ENCODE data around the gene SH3RF3. TPM values are rescaled to one million over a fixed set of nuclear protein-coding genes. Genes with fewer than 3 reads are reported as not detected.

SH3RF3 gene
- total RNA-seq, 1 experiment from 2014 or later, result 21.7 TPM

GRCh38 chr2:109137616-109138015 is 8.6 kb downstream of the SH3RF3 start:
- BruUV-seq (replicated peaks), result no TSS peak

GRCh38 chr2:109138449-109138848 is 9.4 kb downstream of the SH3RF3 start:
- TF ChIP-seq CTCF (IDR thresholded peaks at IDR 0.05; ENCODE audit: unreplicated experiment), result no peak
- no peak overlapping the region for H3K27ac Mint-ChIP-seq (ENCODE audit: low read depth, unreplicated experiment)
- H3K27me3 Mint-ChIP-seq (ENCODE audit: insufficient read depth, unreplicated experiment), result no peaks in the 10 kb centered on the region
- POLR2A ChIA-PET, result interaction anchor here (0.6 kb wide), 1 partner anchor 26 kb away, joined by 3 read pairs; no protein-coding TSS in a partner anchor
- peaks cover 14% of the 10 kb centered on the region for H3K4me1 Mint-ChIP-seq (ENCODE audit: insufficient read depth, unreplicated experiment)
- H3K9me3 Mint-ChIP-seq (ENCODE audit: unreplicated experiment), result no peaks in the 10 kb centered on the region
- no peak for DNase-seq (ENCODE audit: unreplicated experiment)
- intact Hi-C loops (cut with micrococcal nuclease), result no loop called here
- H3K36me3 Mint-ChIP-seq (ENCODE audit: insufficient read depth, unreplicated experiment), result no peaks in the 10 kb centered on the region
- no peak overlapping the region for H3K4me3 Mint-ChIP-seq (ENCODE audit: unreplicated experiment)
- BruUV-seq (replicated peaks), result no TSS peak
- CTCF ChIA-PET, result interaction anchor here (0.9 kb wide), 1 partner anchor 372 kb away, joined by 3 read pairs; no protein-coding TSS in a partner anchor

More at GRCh38 chr2:109137616-109138015, 8.6 kb downstream of the SH3RF3 start:
- no peak for TF ChIP-seq CTCF (IDR thresholded peaks at IDR 0.05; ENCODE audit: unreplicated experiment)
- ChIA-PET CTCF (interaction anchor here (0.5 to 0.9 kb wide), 3 partner anchors 259 to 377 kb away, joined by 3 read pairs; no protein-coding TSS in a partner anchor), POLR2A (interaction anchor here (0.7 kb wide), 1 partner anchor 35 kb away, joined by 3 read pairs; no protein-coding TSS in a partner anchor)
- no peak for DNase-seq (ENCODE audit: unreplicated experiment)
- no peaks in the 10 kb centered on the region for H3K9me3 Mint-ChIP-seq (ENCODE audit: unreplicated experiment)
- no peak overlapping the region for H3K4me3 Mint-ChIP-seq (ENCODE audit: unreplicated experiment)
- intact Hi-C loops (cut with micrococcal nuclease), result no loop called here
- no peaks in the 10 kb centered on the region for H3K36me3 Mint-ChIP-seq (ENCODE audit: insufficient read depth, unreplicated experiment)
- no peaks in the 10 kb centered on the region for H3K27me3 Mint-ChIP-seq (ENCODE audit: insufficient read depth, unreplicated experiment)
- no peak overlapping the region for H3K27ac Mint-ChIP-seq (ENCODE audit: low read depth, unreplicated experiment)
- peaks cover 17% of the 10 kb centered on the region for H3K4me1 Mint-ChIP-seq (ENCODE audit: insufficient read depth, unreplicated experiment)

GRCh38 chr2:109139002-109139401 is 10.0 kb downstream of the SH3RF3 start:
- intact Hi-C loops (cut with micrococcal nuclease), result no loop called here
- POLR2A ChIA-PET, result interaction anchor here (0.6 to 1.0 kb wide), 2 partner anchors 9 to 26 kb away, joined by 3 read pairs; no protein-coding TSS in a partner anchor
- H3K36me3 Mint-ChIP-seq (ENCODE audit: insufficient read depth, unreplicated experiment), result no peaks in the 10 kb centered on the region
- CTCF ChIA-PET, result no interaction called here
- H3K27ac Mint-ChIP-seq (ENCODE audit: low read depth, unreplicated experiment), result no peak overlapping the region
- H3K4me1 Mint-ChIP-seq (ENCODE audit: insufficient read depth, unreplicated experiment), result peaks cover 14% of the 10 kb centered on the region
- no peak for TF ChIP-seq CTCF (IDR thresholded peaks at IDR 0.05; ENCODE audit: unreplicated experiment)
- DNase-seq (ENCODE audit: unreplicated experiment), result no peak
- H3K27me3 Mint-ChIP-seq (ENCODE audit: insufficient read depth, unreplicated experiment), result no peaks in the 10 kb centered on the region
- no peak overlapping the region for H3K4me3 Mint-ChIP-seq (ENCODE audit: unreplicated experiment)
- H3K9me3 Mint-ChIP-seq (ENCODE audit: unreplicated experiment), result no peaks in the 10 kb centered on the region
- no TSS peak for BruUV-seq (replicated peaks)

GRCh38 chr2:109139865-109140396 is 10.9 kb downstream of the SH3RF3 start:
- no peak for TF ChIP-seq CTCF (IDR thresholded peaks at IDR 0.05; ENCODE audit: unreplicated experiment)
- Mint-ChIP-seq H3K27me3 (ENCODE audit: insufficient read depth, unreplicated experiment) (no peaks in the 10 kb centered on the region), H3K4me3 (ENCODE audit: unreplicated experiment) (no peak overlapping the region), H3K9me3 (ENCODE audit: unreplicated experiment) (no peaks in the 10 kb centered on the region), H3K27ac (ENCODE audit: low read depth, unreplicated experiment) (no peak overlapping the region), H3K4me1 (ENCODE audit: insufficient read depth, unreplicated experiment) (peaks cover 14% of the 10 kb centered on the region), H3K36me3 (ENCODE audit: insufficient read depth, unreplicated experiment) (no peaks in the 10 kb centered on the region)
- CTCF ChIA-PET, result no interaction called here
- POLR2A ChIA-PET, result interaction anchor here (1.0 kb wide), 1 partner anchor 8 kb away, joined by 3 read pairs; no protein-coding TSS in a partner anchor
- intact Hi-C loops (cut with micrococcal nuclease), result no loop called here
- no peak for DNase-seq (ENCODE audit: unreplicated experiment)
- BruUV-seq (replicated peaks), result no TSS peak
